AG09309 (cell line): Measurements from ENCODE around the gene KCNQ2.

Source experiments
- DNase-seq: peaks from one replicate; pipeline ENCODE4 v3.0.0-alpha.2; 2010; ENCODE audit warnings: low read depth
- H3K4me3 ChIP-seq: 2 replicates; pipeline ENCODE4 v1.5.1; 2011; ENCODE audit warnings: mild to moderate bottlenecking, low read depth, low read length, moderate library complexity; ENCODE audit not compliant: control insufficient read depth
- CTCF ChIP-seq: IDR thresholded peaks from 2 replicates; pipeline ENCODE4 v1.5.1; 2011; ENCODE audit warnings: mild to moderate bottlenecking, low read depth, low read length, inconsistent platforms; ENCODE audit not compliant: insufficient read depth, control insufficient read depth; ENCODE audit errors: missing control alignments

Gene KCNQ2

DNA sequence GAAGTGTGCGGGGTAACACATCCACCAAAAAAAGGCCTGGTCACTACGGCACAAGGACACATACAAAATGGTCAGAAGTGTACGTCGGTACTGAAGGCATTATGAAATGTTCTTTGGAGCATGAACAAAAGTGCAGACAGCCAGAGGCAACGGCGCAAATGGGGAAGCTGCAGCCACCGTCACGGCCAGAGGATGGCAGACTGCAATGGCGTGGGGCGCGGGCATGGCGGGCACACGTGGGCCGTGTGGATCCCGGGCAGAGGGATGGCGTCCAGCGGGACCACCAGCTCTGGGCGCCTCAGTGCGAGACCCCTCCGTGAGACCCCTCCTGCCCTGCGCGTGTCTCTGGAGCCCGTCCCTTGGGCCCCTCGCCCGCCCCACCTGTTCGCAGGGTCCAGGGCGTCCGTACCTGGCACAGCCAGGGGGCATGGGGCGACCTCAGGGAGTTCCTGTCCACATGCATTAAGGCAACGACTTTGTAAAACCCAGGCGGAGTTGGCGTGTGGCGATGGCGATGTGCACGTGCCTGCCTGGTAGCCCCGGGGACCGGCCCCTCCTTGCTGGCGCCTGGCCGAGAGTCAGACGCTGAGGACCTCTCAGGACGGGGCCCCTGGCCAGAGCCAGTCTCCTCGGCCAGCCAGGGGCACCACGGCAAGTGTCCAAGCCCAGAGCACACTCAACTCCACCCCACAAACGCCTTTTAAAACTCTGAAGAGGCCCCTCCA lies 71.8 kb downstream of the KCNQ2 start:
- no peak for TF ChIP-seq CTCF
- DNase-seq, result no peak
- H3K4me3 ChIP-seq, result no peak overlapping the region

GRCh38 chr20:63399596-63400375 lies 72.7 kb downstream of the KCNQ2 start:
- no peak overlapping the region for H3K4me3 ChIP-seq
- TF ChIP-seq CTCF, result no peak

GRCh38 chr20:63398744-63399514 lies 73.5 kb downstream of the KCNQ2 start:
- H3K4me3 ChIP-seq, result no peak overlapping the region

More at GRCh38 chr20:63399596-63400375, 72.7 kb downstream of the KCNQ2 start:
- DNase-seq, result no peak

DNA sequence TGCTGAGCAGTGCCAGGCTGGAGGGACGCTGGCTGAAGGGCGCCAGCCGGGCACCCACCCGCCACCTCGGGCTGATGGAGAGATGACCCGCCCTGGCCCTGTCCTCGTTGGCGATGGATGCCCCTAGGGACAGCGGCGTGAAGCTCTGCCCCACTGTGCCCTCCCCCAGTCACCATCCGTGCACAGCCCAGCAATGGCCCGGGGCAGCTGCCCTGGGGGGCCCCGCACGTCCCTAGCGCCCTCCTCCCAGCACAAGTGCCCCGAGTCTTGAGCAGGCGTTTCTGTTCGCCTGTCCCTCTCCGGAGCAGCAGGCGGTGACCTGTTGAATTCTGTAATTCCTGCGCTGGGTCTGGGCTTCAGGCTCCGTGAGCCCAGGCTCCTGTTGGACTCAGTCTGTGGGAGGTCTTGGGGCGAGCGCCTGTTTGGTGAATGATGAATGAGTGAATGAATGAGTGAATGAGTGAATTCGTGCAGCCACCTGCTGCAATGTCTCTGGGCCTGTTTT lies 74.5 kb downstream of the KCNQ2 start:
- no peak overlapping the region for H3K4me3 ChIP-seq
- no peak for DNase-seq
- TF ChIP-seq CTCF, result no peak

More at GRCh38 chr20:63398744-63399514, 73.5 kb downstream of the KCNQ2 start:
- TF ChIP-seq CTCF, result no peak
- DNase-seq, result no peak

DNA sequence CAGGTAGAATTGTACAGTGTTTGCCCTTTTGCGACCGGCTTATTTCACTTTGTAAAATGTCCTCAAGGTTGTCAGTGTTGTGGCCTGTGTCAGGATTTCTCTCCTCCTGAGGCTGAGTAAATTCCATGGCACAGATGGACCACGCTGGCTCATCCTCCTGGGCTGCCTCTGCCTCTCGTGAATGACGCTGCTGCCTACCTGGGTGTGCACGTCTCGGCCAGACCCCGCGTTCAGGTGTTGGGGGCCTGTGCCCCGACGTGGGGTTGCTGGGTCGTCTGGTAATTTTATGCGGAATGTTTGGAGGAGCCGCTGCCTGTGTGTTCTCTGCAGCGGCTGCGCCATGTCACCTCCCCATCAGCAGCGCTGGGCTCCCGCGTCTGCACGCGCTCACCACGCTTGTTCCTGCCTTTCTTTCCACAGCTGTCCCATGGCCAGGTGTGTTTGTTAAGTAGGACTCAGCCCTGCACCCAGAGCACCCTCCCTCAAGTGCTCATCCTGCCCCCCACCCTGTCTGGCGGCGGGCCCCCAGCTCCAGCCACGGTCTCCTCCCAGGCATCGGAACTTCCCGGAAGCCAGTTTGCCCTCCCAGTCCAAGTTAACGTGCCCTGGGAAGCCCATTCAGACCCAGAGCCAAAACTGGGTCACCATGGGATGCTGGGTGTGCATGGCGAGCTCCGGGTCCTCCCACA lies 75.2 kb downstream of the KCNQ2 start:
- no peak overlapping the region for H3K4me3 ChIP-seq
- no peak for TF ChIP-seq CTCF
- DNase-seq, result no peak

DNA sequence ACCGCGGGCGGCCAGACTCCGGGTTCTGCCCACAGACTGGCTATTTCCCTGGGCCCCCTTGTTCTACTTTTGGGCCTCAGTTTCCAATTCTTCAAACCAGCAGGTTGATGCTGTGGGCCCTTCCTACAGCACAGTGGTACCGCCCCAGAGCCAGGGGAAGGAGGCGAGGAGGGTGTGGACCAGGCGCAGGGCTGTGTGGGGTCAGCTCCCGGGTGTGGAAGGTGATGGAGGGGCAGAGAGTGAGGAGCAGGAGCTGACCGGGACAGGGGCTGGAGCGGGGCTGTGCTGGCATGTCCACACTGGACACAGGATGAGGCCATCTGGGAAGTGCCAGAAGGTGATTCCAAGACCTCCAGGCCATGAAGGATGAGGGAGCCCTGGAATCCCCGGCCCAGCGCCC lies 76.2 kb downstream of the KCNQ2 start:
- DNase-seq, result no peak
- TF ChIP-seq CTCF, result no peak
- no peak overlapping the region for H3K4me3 ChIP-seq
